H9 (cell line): ENCODE results near the gene CORO2B. TPM values are rescaled to one million over a fixed set of nuclear protein-coding genes. Genes with fewer than 3 reads are reported as not detected.

ENCODE experiments used
- DNase-seq: peaks from one replicate; pipeline ENCODE4 v3.0.0-alpha.2; 2017
- H2AFZ ChIP-seq: one replicate; pipeline ENCODE4 v1.6.1; 2013; ENCODE audit warnings: mild to moderate bottlenecking, low read length, control low read depth, moderate library complexity
- H2AK5ac ChIP-seq: 2 replicates; pipeline ENCODE4 v1.6.1; 2013; ENCODE audit warnings: low read length, control low read depth, mixed read lengths; ENCODE audit not compliant: insufficient read length
- H2BK120ac ChIP-seq: one replicate; pipeline ENCODE4 v1.6.1; 2013; ENCODE audit warnings: low read depth, mild to moderate bottlenecking, low read length, control low read depth, inconsistent platforms; ENCODE audit not compliant: poor library complexity, severe bottlenecking
- H2BK12ac ChIP-seq: 2 replicates; pipeline ENCODE4 v1.6.1; 2013; ENCODE audit warnings: low read length, control low read depth, mixed read lengths, low read depth; ENCODE audit not compliant: insufficient read length
- H2BK15ac ChIP-seq: 2 replicates; pipeline ENCODE4 v1.6.1; 2013; ENCODE audit warnings: low read depth, low read length, control low read depth
- H2BK20ac ChIP-seq: one replicate; pipeline ENCODE4 v1.6.1; 2013; ENCODE audit warnings: low read depth, mild to moderate bottlenecking, low read length, control low read depth, inconsistent platforms; ENCODE audit not compliant: poor library complexity, severe bottlenecking
- H2BK5ac ChIP-seq: 2 replicates; pipeline ENCODE4 v1.6.1; 2013; ENCODE audit warnings: low read length, control low read depth, mixed read lengths; ENCODE audit not compliant: insufficient read length
- H3K14ac ChIP-seq: 2 replicates; pipeline ENCODE4 v1.6.1; 2013; ENCODE audit warnings: low read length, control low read depth; ENCODE audit not compliant: insufficient read depth
- H3K18ac ChIP-seq: 2 replicates; pipeline ENCODE4 v1.6.1; 2013; ENCODE audit warnings: low read depth, mild to moderate bottlenecking, mixed read lengths, low read length, control low read depth; ENCODE audit not compliant: insufficient read length
- H3K23ac ChIP-seq: 2 replicates; pipeline ENCODE4 v1.6.1; 2013; ENCODE audit warnings: low read length, control low read depth, mixed read lengths, low read depth; ENCODE audit not compliant: insufficient read length
- H3K23me2 ChIP-seq: 2 replicates; pipeline ENCODE4 v1.6.1; 2013; ENCODE audit warnings: low read depth, mild to moderate bottlenecking, mixed read lengths, low read length, control low read depth; ENCODE audit not compliant: insufficient read length, poor library complexity, severe bottlenecking
- H3K27ac ChIP-seq: 2 replicates; pipeline ENCODE4 v1.5.1; 2013; ENCODE audit warnings: low read length, control low read depth, mixed read lengths, low read depth; ENCODE audit not compliant: insufficient read length
- H3K27me3 ChIP-seq: 2 replicates; pipeline ENCODE4 v1.6.1; 2013; ENCODE audit warnings: low read length, control low read depth, inconsistent platforms; ENCODE audit not compliant: insufficient read depth
- H3K4ac ChIP-seq: 2 replicates; pipeline ENCODE4 v1.6.1; 2013; ENCODE audit warnings: low read depth, mild to moderate bottlenecking, control low read depth, inconsistent platforms, low read length, moderate library complexity
- H3K4me1 ChIP-seq: 2 replicates; pipeline ENCODE4 v1.6.1; 2013; ENCODE audit warnings: low read length, control low read depth, inconsistent platforms; ENCODE audit not compliant: insufficient read depth
- H3K4me2 ChIP-seq: 2 replicates; pipeline ENCODE4 v1.6.1; 2013; ENCODE audit warnings: low read length, control low read depth, mixed read lengths; ENCODE audit not compliant: insufficient read length, insufficient read depth
- H3K56ac ChIP-seq: 2 replicates; pipeline ENCODE4 v1.6.1; 2013; ENCODE audit warnings: low read depth, mild to moderate bottlenecking, mixed read lengths, low read length, control low read depth; ENCODE audit not compliant: insufficient read length
- H3K79me1 ChIP-seq: 2 replicates; pipeline ENCODE4 v1.6.1; 2013; ENCODE audit warnings: low read depth, mild to moderate bottlenecking, moderate library complexity, low read length, control low read depth, inconsistent platforms; ENCODE audit not compliant: insufficient read depth, poor library complexity, severe bottlenecking
- H3K79me2 ChIP-seq: 2 replicates; pipeline ENCODE4 v1.6.1; 2013; ENCODE audit warnings: low read length, control low read depth, inconsistent platforms; ENCODE audit not compliant: insufficient read depth
- H3K9ac ChIP-seq: 2 replicates; pipeline ENCODE4 v1.6.1; 2013; ENCODE audit warnings: low read length, control low read depth, mixed read lengths; ENCODE audit not compliant: insufficient read length; ENCODE audit errors: extremely low read depth
- H3K9me3 ChIP-seq: one replicate; pipeline ENCODE4 v1.6.1; 2013; ENCODE audit warnings: low read depth, low read length, inconsistent platforms; ENCODE audit not compliant: control insufficient read depth
- H3T11ph ChIP-seq: one replicate; pipeline ENCODE4 v1.6.1; 2013; ENCODE audit warnings: mild to moderate bottlenecking, low read length, control low read depth, inconsistent platforms
- H4K20me1 ChIP-seq: one replicate; pipeline ENCODE4 v1.6.1; 2013; ENCODE audit not compliant: control insufficient read depth, insufficient read length, insufficient read depth
- H4K5ac ChIP-seq: 2 replicates; pipeline ENCODE4 v1.6.1; 2013; ENCODE audit warnings: low read depth, mild to moderate bottlenecking, mixed read lengths, low read length, control low read depth; ENCODE audit not compliant: insufficient read length
- H4K8ac ChIP-seq: replicated peaks from 2 replicates; pipeline ENCODE4 v1.6.1; 2013; ENCODE audit warnings: low read length, control low read depth, mixed read lengths, low read depth; ENCODE audit not compliant: insufficient read length
- H4K91ac ChIP-seq: 2 replicates; pipeline ENCODE4 v1.6.1; 2013; ENCODE audit warnings: low read depth, mild to moderate bottlenecking, moderate library complexity, mixed read lengths, low read length, control low read depth; ENCODE audit not compliant: insufficient read length
- H3K27ac Mint-ChIP-seq, 3 experiments: 2 replicates in 2 of 3; 3 replicates in 1 of 3; pipeline ENCODE4 v1.8.0; 2020 to 2021; ENCODE audit warnings: mixed read lengths in 3 of 3, mild to moderate bottlenecking in 1 of 3, moderate library complexity in 1 of 3
- H3K27me3 Mint-ChIP-seq: 2 replicates; pipeline ENCODE4 v1.8.0; 2021; ENCODE audit warnings: low read depth, mild to moderate bottlenecking, moderate library complexity, mixed read lengths
- H3K36me3 Mint-ChIP-seq, 3 experiments: 2 replicates in 2 of 3; 3 replicates in 1 of 3; pipeline ENCODE4 v1.8.0; 2020 to 2021; ENCODE audit warnings: low read depth in 3 of 3, mixed read lengths in 3 of 3; ENCODE audit not compliant: insufficient read depth in 1 of 3
- H3K4me1 Mint-ChIP-seq, 2 experiments: 2 replicates each; pipeline ENCODE4 v1.8.0; 2020; ENCODE audit warnings: mixed read lengths in 2 of 2
- H3K4me3 Mint-ChIP-seq, 2 experiments: 2 replicates in 1 of 2; 3 replicates in 1 of 2; pipeline ENCODE4 v1.8.0; 2020 to 2021; ENCODE audit warnings: mild to moderate bottlenecking in 2 of 2, mixed read lengths in 2 of 2, moderate library complexity in 1 of 2
- H3K9me3 Mint-ChIP-seq, 2 experiments: 2 replicates in 1 of 2; 3 replicates in 1 of 2; pipeline ENCODE4 v1.8.0; 2020; ENCODE audit warnings: mild to moderate bottlenecking in 2 of 2, mixed read lengths in 2 of 2, moderate library complexity in 1 of 2
- CTCF ChIP-seq: fragments of 200-600 bp; sonication (generic); conservative IDR thresholded peaks from 3 replicates; pipeline ENCODE4 v1.8.0; 2021; ENCODE audit warnings: antibody characterized with exemption, mild to moderate bottlenecking
- WGBS: extraction: QIAGEN DNeasy Blood & Tissue Kit; methylation state at CpG from one replicate; pipeline ENCODE4 v1.1.7; 2013; ENCODE audit warnings: missing lambda C conversion rate, low lambda C conversion rate, mixed read lengths; ENCODE audit not compliant: insufficient read length; ENCODE audit errors: extremely low coverage; 5-methylcytosine and 5-hydroxymethylcytosine counted together
- total RNA-seq: library from RNA; stranded (reverse); gene quantifications from 2 replicates; pipeline ENCODE4 v1.2.1, GENCODE V29; 2021

CORO2B gene
- total RNA-seq, 1 experiment from 2014 or later = 3.1 TPM

GRCh38 chr15:68710536-68710935, 131.7 kb downstream of the CORO2B start:
- no CpG with 5 or more reads among the region's 16 CpGs for WGBS
- Histone ChIP-seq H3K27ac (no peak overlapping the region), H2AFZ (no peak overlapping the region), H3T11ph (no peak overlapping the region), H3K79me1 (no peaks in the 10 kb centered on the region), H4K20me1 (no peaks in the 10 kb centered on the region), H3K9me3 (no peaks in the 10 kb centered on the region), H3K4ac (no peak overlapping the region), H3K56ac (no peak overlapping the region), H2AK5ac (no peak overlapping the region), H2BK20ac (no peak overlapping the region), H3K9ac (no peak overlapping the region), H2BK12ac (no peak overlapping the region), H3K4me2 (no peak overlapping the region), H3K79me2 (no peaks in the 10 kb centered on the region), H2BK5ac (no peak overlapping the region), H3K4me1 (no peaks in the 10 kb centered on the region; the same call in 1 of the 2 replicates), H2BK15ac (no peak overlapping the region), H3K23ac (no peak overlapping the region), H3K18ac (no peak overlapping the region), H2BK120ac (no peak overlapping the region), H3K14ac (no peak overlapping the region), H3K23me2 (no peaks in the 10 kb centered on the region), H4K5ac (no peak overlapping the region), H4K91ac (no peak overlapping the region), H3K27me3 (no peaks in the 10 kb centered on the region), H4K8ac (no peak overlapping the region)
- Mint-ChIP-seq H3K27me3 (peaks cover 2% of the 10 kb centered on the region; the same call in 1 of the 2 replicates), H3K4me1 (no peaks in the 10 kb centered on the region; a peak in 2 of 4 replicates), H3K36me3 (no peaks in the 10 kb centered on the region; a peak in 1 of 7 replicates), H3K9me3 (no peaks in the 10 kb centered on the region), H3K4me3 (no peak overlapping the region), H3K27ac (no peak overlapping the region)
- no peak for DNase-seq
- no peak for TF ChIP-seq CTCF
